Measurements from ENCODE around the gene USP19.

The USP19 gene

GRCh38 chr3:49098429-49098828 is 22.2 kb downstream of the USP19 start:
- DNase-seq: peak; percentile 2

GRCh38 chr3:49093853-49094767 is 26.5 kb downstream of the USP19 start, which contains the start of gene QRICH1:
TSS of gene QRICH1 (minus strand) at chr3:49094071. CDS start at chr3:49077017, 17,054 bp downstream.
- DNase-seq: peak; percentile 96

GRCh38 chr3:49092938-49093852 is 27.4 kb downstream of the USP19 start:
- peak; percentile 48 for DNase-seq

GRCh38 chr3:49081429-49081828 is 39.2 kb downstream of the USP19 start:
- no peak for DNase-seq

DNA sequence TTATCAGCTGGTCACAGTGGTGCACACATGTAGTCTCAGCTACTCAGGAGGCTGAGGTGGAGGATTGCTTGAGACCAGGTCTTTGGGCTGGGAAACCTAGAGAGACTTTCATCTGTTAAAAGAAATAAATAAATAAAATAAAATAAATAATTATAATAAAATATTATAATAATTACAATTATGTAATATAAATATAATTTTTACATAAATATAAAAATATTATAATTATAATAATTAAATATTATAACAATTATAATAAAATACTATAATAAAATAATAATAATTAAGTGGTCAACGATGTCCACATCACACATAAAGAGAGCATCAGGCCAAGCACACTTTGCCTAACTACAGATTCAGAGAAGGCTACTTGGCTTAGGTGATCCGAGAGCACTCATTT is 41.4 kb downstream of the USP19 start:
- no peak for DNase-seq

DNA sequence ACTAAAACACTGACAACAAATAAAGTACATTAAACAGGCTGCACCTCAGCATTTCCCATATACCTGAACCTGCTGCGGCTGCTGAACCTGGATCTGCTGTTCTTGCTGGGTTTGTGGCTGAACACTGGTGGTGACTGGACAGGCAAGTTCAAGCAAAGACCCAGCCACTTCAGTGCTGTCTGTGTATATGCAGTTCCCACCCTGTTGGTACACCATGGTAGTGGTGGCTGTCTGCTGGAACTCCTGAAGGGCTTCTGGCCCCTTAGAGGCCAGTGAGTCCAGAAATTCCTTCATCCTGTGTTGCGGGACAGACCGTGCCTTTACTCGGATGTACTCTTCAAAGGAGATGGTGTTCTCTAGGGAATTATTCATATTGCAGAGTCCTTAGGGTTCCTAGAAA is 44.0 kb downstream of the USP19 start:
- no peak for DNase-seq

DNA sequence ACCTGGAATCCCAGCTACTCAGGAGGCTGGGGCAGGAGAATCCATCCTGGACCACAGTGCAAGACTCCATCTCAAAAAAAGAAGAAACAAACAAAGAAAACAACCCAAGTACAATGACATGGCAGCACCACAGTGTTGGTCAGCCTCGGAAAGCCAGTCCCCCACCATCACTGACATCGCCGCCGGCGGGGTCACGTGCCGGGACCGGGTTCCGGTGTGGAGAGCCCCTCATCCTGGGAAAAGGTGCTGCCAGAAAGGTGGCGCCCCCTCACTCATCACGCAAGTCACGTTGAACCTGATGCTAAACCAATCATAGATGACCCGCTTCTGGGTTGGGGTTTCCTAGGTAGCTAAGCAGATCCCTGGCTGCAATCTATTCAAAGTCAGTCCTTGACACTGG is 44.5 kb downstream of the USP19 start:
- DNase-seq: no peak

Measured in NCI-H2227 treated with DMSO at 0.1 percent for 48 hours (cell line).